ENCODE data around the gene ATP5F1D.
A peak's percentile ranks its signal among the peaks of the same experiment; 100 is the strongest.

Gene ATP5F1D

DNA sequence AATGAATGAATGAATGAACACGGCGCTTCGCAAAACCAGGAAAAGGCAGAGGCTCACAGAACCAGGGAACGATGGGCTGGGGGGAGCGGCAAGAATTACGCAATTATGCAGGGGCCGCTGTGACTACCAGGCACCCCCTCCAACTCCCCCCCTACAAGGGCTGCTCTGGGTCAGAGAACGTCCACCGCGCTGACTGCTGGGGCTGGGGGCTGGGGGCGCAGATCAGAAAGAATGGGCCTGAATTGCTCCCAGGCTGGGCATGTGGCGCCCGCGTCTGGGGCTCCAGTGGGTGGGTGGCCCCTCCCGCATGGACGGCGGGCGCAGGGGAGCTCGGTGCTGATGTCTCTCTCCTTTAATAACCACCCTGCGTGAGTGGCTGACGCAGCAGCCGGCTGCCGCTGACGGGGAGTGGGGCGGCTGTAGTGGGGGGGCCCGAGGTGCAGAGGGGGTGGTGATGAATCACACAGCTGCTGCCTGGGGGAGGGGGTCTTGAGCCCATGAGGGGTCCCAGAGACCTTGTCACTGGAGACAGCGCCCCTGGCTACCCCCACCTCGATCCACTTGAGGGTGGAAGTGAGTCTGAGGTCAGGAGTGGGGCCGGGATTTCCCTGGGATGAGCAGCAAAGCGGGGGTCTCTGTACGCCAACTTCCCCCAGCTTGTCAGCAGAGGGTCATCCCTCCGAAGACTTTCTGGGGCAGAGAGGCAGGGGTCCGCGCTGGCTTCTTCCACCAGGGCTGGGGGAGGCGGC is 26.1 kb downstream of the ATP5F1D start:
- Histone ChIP-seq H3K27me3 (ENCODE audit: control insufficient read depth, insufficient read depth, low read length) (no peaks in the 10 kb centered on the region), H3K4me3 (ENCODE audit: low read depth, low read length) (peak overlapping the region; percentile 63), H3K4me1 (ENCODE audit: control insufficient read depth, insufficient read depth, low read length) (peaks cover 10% of the 10 kb centered on the region), H3K9me3 (ENCODE audit: control insufficient read depth, insufficient read depth, low read length) (no peaks in the 10 kb centered on the region), H3K36me3 (ENCODE audit: control insufficient read depth, insufficient read depth, low read length) (peaks cover 26% of the 10 kb centered on the region), H3K9ac (ENCODE audit: low read depth, low read length) (no peak overlapping the region)

- Histone ChIP-seq H3K4me1 (ENCODE audit: control insufficient read depth, insufficient read depth, low read length) (peaks cover 13% of the 10 kb centered on the region), H3K9ac (ENCODE audit: low read depth, low read length) (peak overlapping the region; percentile 54)
Observed at GRCh38 chr19:1268226-1269064, 26.9 kb downstream of the ATP5F1D start.

DNA sequence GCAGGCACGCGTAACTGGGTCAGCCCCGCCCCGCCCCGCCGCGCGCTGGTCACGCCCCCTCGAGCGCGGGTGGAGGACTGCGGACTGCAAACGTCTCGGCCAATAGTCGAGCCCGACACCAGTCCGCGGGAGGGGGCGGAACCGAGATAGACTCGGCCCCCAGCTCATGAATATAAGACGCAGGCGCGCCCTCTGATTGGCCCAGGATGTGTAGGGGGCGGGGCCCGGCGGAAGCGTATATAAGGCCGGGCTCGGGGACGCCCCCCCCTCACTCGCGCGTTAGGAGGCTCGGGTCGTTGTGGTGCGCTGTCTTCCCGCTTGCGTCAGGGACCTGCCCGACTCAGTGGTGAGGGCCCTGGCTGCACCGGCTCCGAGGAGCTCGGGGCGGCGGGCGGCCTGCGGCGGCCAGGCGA is 27.5 kb downstream of the ATP5F1D start, which contains the start of gene CIRBP:
CIRBP (plus strand) TSS at position 268 of the 413 bp plus-strand sequence. CDS start 1,602 bp downstream, outside the sequence.
- Histone ChIP-seq H3K9ac (ENCODE audit: low read depth, low read length) (peak within 1 kb of the TSS; percentile 99), H3K4me3 (ENCODE audit: low read depth, low read length) (peak within 1 kb of the TSS; percentile 94), H3K4me1 (ENCODE audit: control insufficient read depth, insufficient read depth, low read length) (peaks cover 15% of the 10 kb centered on the region), H3K9me3 (ENCODE audit: control insufficient read depth, insufficient read depth, low read length) (no peaks in the 10 kb centered on the region), H3K27me3 (ENCODE audit: control insufficient read depth, insufficient read depth, low read length) (no peaks in the 10 kb centered on the region), H3K36me3 (ENCODE audit: control insufficient read depth, insufficient read depth, low read length) (peaks cover 38% of the 10 kb centered on the region)

More at GRCh38 chr19:1268226-1269064, 26.9 kb downstream of the ATP5F1D start:
- peaks cover 33% of the 10 kb centered on the region for H3K36me3 ChIP-seq (ENCODE audit: control insufficient read depth, insufficient read depth, low read length)
- no peaks in the 10 kb centered on the region for H3K27me3 ChIP-seq (ENCODE audit: control insufficient read depth, insufficient read depth, low read length)
- no peaks in the 10 kb centered on the region for H3K9me3 ChIP-seq (ENCODE audit: control insufficient read depth, insufficient read depth, low read length)
- H3K4me3 ChIP-seq (ENCODE audit: low read depth, low read length): peak overlapping the region; percentile 63

- peaks cover 43% of the 10 kb centered on the region for H3K36me3 ChIP-seq (ENCODE audit: control insufficient read depth, insufficient read depth, low read length)
- H3K9me3 ChIP-seq (ENCODE audit: control insufficient read depth, insufficient read depth, low read length): no peaks in the 10 kb centered on the region
- H3K9ac ChIP-seq (ENCODE audit: low read depth, low read length): peak overlapping the region; percentile 99
- peak overlapping the region; percentile 94 for H3K4me3 ChIP-seq (ENCODE audit: low read depth, low read length)
- no peaks in the 10 kb centered on the region for H3K27me3 ChIP-seq (ENCODE audit: control insufficient read depth, insufficient read depth, low read length)
- peaks cover 15% of the 10 kb centered on the region for H3K4me1 ChIP-seq (ENCODE audit: control insufficient read depth, insufficient read depth, low read length)
Observed at GRCh38 chr19:1269478-1270212, 28.1 kb downstream of the ATP5F1D start.

- H3K36me3 ChIP-seq (ENCODE audit: control insufficient read depth, insufficient read depth, low read length): peaks cover 43% of the 10 kb centered on the region
- no peaks in the 10 kb centered on the region for H3K27me3 ChIP-seq (ENCODE audit: control insufficient read depth, insufficient read depth, low read length)
- no peaks in the 10 kb centered on the region for H3K9me3 ChIP-seq (ENCODE audit: control insufficient read depth, insufficient read depth, low read length)
- H3K9ac ChIP-seq (ENCODE audit: low read depth, low read length): peak overlapping the region; percentile 99
- H3K4me1 ChIP-seq (ENCODE audit: control insufficient read depth, insufficient read depth, low read length): peaks cover 9% of the 10 kb centered on the region
- peak overlapping the region; percentile 94 for H3K4me3 ChIP-seq (ENCODE audit: low read depth, low read length)
Observed at GRCh38 chr19:1270213-1270853, 28.8 kb downstream of the ATP5F1D start.

DNA sequence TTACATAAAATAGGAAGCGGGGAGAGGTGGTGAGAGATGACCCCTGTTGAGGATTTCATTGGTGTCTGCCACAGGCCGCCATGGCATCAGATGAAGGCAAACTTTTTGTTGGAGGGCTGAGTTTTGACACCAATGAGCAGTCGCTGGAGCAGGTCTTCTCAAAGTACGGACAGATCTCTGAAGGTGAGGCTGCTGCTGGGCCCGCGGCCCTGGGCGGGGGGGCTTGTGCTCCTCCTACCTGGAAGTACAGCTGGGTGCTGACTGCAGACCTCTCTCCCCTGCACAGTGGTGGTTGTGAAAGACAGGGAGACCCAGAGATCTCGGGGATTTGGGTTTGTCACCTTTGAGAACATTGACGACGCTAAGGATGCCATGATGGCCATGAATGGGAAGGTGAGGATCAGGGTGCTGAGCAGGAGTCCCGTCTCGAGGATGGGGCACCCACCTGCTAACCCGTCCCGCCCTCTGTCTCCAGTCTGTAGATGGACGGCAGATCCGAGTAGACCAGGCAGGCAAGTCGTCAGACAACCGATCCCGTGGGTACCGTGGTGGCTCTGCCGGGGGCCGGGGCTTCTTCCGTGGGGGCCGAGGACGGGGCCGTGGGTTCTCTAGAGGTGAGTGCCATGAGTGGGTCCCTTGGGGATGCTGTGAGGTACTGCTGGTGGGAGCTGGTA is 29.4 kb downstream of the ATP5F1D start:
- Histone ChIP-seq H3K4me1 (ENCODE audit: control insufficient read depth, insufficient read depth, low read length) (peaks cover 9% of the 10 kb centered on the region), H3K4me3 (ENCODE audit: low read depth, low read length) (no peak overlapping the region), H3K27me3 (ENCODE audit: control insufficient read depth, insufficient read depth, low read length) (no peaks in the 10 kb centered on the region), H3K36me3 (ENCODE audit: control insufficient read depth, insufficient read depth, low read length) (peaks cover 45% of the 10 kb centered on the region), H3K9me3 (ENCODE audit: control insufficient read depth, insufficient read depth, low read length) (no peaks in the 10 kb centered on the region), H3K9ac (ENCODE audit: low read depth, low read length) (peak overlapping the region; percentile 73)

GRCh38 chr19:1271528-1272422 is 30.2 kb downstream of the ATP5F1D start:
- Histone ChIP-seq H3K9me3 (ENCODE audit: control insufficient read depth, insufficient read depth, low read length) (no peaks in the 10 kb centered on the region), H3K4me3 (ENCODE audit: low read depth, low read length) (no peak overlapping the region), H3K27me3 (ENCODE audit: control insufficient read depth, insufficient read depth, low read length) (no peaks in the 10 kb centered on the region), H3K36me3 (ENCODE audit: control insufficient read depth, insufficient read depth, low read length) (peaks cover 45% of the 10 kb centered on the region), H3K9ac (ENCODE audit: low read depth, low read length) (no peak overlapping the region), H3K4me1 (ENCODE audit: control insufficient read depth, insufficient read depth, low read length) (peaks cover 9% of the 10 kb centered on the region)

DNA sequence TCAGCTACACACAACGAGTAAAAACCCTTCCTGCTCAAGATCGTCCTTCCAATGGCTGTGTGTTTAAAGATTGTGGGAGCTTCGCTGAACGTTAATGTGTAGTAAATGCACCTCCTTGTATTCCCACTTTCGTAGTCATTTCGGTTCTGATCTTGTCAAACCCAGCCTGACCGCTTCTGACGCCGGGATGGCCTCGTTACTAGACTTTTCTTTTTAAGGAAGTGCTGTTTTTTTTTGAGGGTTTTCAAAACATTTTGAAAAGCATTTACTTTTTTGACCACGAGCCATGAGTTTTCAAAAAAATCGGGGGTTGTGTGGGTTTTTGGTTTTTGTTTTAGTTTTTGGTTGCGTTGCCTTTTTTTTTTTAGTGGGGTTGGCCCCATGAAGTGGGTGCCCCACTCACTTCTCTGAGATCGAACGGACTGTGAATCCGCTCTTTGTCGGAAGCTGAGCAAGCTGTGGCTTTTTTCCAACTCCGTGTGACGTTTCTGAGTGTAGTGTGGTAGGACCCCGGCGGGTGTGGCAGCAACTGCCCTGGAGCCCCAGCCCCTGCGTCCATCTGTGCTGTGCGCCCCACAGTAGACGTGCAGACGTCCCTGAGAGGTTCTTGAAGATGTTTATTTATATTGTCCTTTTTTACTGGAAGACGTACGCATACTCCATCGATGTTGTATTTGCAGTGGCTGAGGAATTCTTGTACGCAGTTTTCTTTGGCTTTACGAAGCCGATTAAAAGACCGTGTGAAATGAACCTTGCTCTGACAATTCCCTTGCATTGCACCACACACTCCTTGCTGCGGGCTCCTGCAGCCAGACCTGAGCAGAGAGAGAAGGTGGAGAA is 31.1 kb downstream of the ATP5F1D start:
- Histone ChIP-seq H3K36me3 (ENCODE audit: control insufficient read depth, insufficient read depth, low read length) (peaks cover 45% of the 10 kb centered on the region), H3K4me3 (ENCODE audit: low read depth, low read length) (no peak overlapping the region), H3K4me1 (ENCODE audit: control insufficient read depth, insufficient read depth, low read length) (peaks cover 9% of the 10 kb centered on the region), H3K9me3 (ENCODE audit: control insufficient read depth, insufficient read depth, low read length) (no peaks in the 10 kb centered on the region), H3K27me3 (ENCODE audit: control insufficient read depth, insufficient read depth, low read length) (no peaks in the 10 kb centered on the region), H3K9ac (ENCODE audit: low read depth, low read length) (peak overlapping the region; percentile 9)

- H3K36me3 ChIP-seq (ENCODE audit: control insufficient read depth, insufficient read depth, low read length): peaks cover 45% of the 10 kb centered on the region
- H3K9ac ChIP-seq (ENCODE audit: low read depth, low read length): peak overlapping the region; percentile 4
- H3K4me1 ChIP-seq (ENCODE audit: control insufficient read depth, insufficient read depth, low read length): peaks cover 8% of the 10 kb centered on the region
- no peaks in the 10 kb centered on the region for H3K9me3 ChIP-seq (ENCODE audit: control insufficient read depth, insufficient read depth, low read length)
- no peaks in the 10 kb centered on the region for H3K27me3 ChIP-seq (ENCODE audit: control insufficient read depth, insufficient read depth, low read length)
- H3K4me3 ChIP-seq (ENCODE audit: low read depth, low read length): no peak overlapping the region
Observed at GRCh38 chr19:1273263-1274041, 31.9 kb downstream of the ATP5F1D start.
